ENCODE measurements around the gene ZNF304. TPM values are rescaled to one million over a fixed set of nuclear protein-coding genes. Genes with fewer than 3 reads are reported as not detected.
A peak's percentile ranks its signal among the peaks of the same experiment; 100 is the strongest.
"Not testable (repeated sequence)": the region's sequence is repeated elsewhere in the genome, so short reads cannot be mapped to it uniquely, and the experiment has no call there.

Gene ZNF304
- polyA plus RNA-seq, 3 donors: 0.96 to 2.9 (median 1.0) TPM

- Histone ChIP-seq H3K4me3 (replicated peaks in 1 of 3; ENCODE audit: low read depth in 2 of 3, low read length in 3 of 3) (no peak overlapping the region), H3K79me2 (ENCODE audit: insufficient read depth, low read length) (no peaks in the 10 kb centered on the region), H4K20me1 (ENCODE audit: insufficient read depth, low read length) (no peaks in the 10 kb centered on the region), H3K9me3 (replicated peaks in 1 of 2; ENCODE audit: control insufficient read depth in 1 of 2, insufficient read depth in 1 of 2, low read length in 2 of 2) (peaks cover 63 to 82% of the 10 kb centered on the region in 2 donors), H3K27me3 (ENCODE audit: control insufficient read depth in 2 of 2, insufficient read depth in 2 of 2, low read length in 2 of 2) (no peaks in the 10 kb centered on the region), H3K27ac (ENCODE audit: low read depth in 1 of 2, low read length in 2 of 2) (no peak overlapping the region), H3K9ac (ENCODE audit: insufficient read depth, low read length, poor library complexity, severe bottlenecking) (no peak overlapping the region), H3K4me1 (ENCODE audit: control insufficient read depth in 1 of 2, insufficient read depth in 2 of 2, low read length in 2 of 2) (no peaks in the 10 kb centered on the region), H2AFZ (ENCODE audit: insufficient read depth, low read depth, low read length, poor library complexity, severe bottlenecking) (no peak overlapping the region), H3K36me3 (replicated peaks in 1 of 2; ENCODE audit: control insufficient read depth in 1 of 2, insufficient read depth in 2 of 2, low read length in 2 of 2) (peaks cover 15 to 74% of the 10 kb centered on the region in 2 donors), H3K4me2 (replicated peaks; ENCODE audit: extremely low read depth, low read length, poor library complexity, severe bottlenecking) (no peak overlapping the region)
- Mint-ChIP-seq H3K36me3 (peaks cover 63 to 72% of the 10 kb centered on the region in 2 donors), H3K4me1 (no peaks in the 10 kb centered on the region), H3K4me3 (no peak overlapping the region), H3K27ac (no peak overlapping the region), H3K9me3 (peaks cover 67 to 92% (median 75%) of the 10 kb centered on the region in 7 donors), H3K27me3 (ENCODE audit: low read depth in 3 of 3) (no peaks in the 10 kb centered on the region)
- WGBS (ENCODE audit: insufficient coverage): 96% methylated on average over 6 of the region's 6 CpGs
- DNase-seq: no peak
- intact Hi-C loops (cut with micrococcal nuclease): no loop called here
- no peak for TF ChIP-seq CTCF (IDR thresholded peaks at IDR 0.05)
Measured at GRCh38 chr19:57374179-57374578, 23.1 kb downstream of the ZNF304 start.

GRCh38 chr19:57374647-57375046, 23.6 kb downstream of the ZNF304 start:
- H3K4me3 ChIP-seq (replicated peaks in 1 of 3; ENCODE audit: low read depth in 2 of 3, low read length in 3 of 3); H3K4me1 Mint-ChIP-seq; H3K9ac ChIP-seq (ENCODE audit: insufficient read depth, low read length, poor library complexity, severe bottlenecking); H2AFZ ChIP-seq (ENCODE audit: insufficient read depth, low read depth, low read length, poor library complexity, severe bottlenecking); H3K27me3 ChIP-seq (ENCODE audit: control insufficient read depth in 2 of 2, insufficient read depth in 2 of 2, low read length in 2 of 2); H3K27ac ChIP-seq (ENCODE audit: low read depth in 1 of 2, low read length in 2 of 2); intact Hi-C loops (cut with micrococcal nuclease); H3K4me2 ChIP-seq (replicated peaks; ENCODE audit: extremely low read depth, low read length, poor library complexity, severe bottlenecking); DNase-seq; H3K27me3 Mint-ChIP-seq (ENCODE audit: low read depth in 3 of 3); H3K4me3 Mint-ChIP-seq; H4K20me1 ChIP-seq (ENCODE audit: insufficient read depth, low read length); H3K79me2 ChIP-seq (ENCODE audit: insufficient read depth, low read length); H3K4me1 ChIP-seq (ENCODE audit: control insufficient read depth in 1 of 2, insufficient read depth in 2 of 2, low read length in 2 of 2): not testable (repeated sequence)
- H3K9me3 ChIP-seq (replicated peaks in 1 of 2; ENCODE audit: control insufficient read depth in 1 of 2, insufficient read depth in 1 of 2, low read length in 2 of 2): peaks cover 65 to 86% of the 10 kb centered on the region in 2 donors
- WGBS (ENCODE audit: insufficient coverage): 100% methylated on average over 1 of the region's 2 CpGs
- peaks cover 15 to 74% of the 10 kb centered on the region in 2 donors for H3K36me3 ChIP-seq (replicated peaks in 1 of 2; ENCODE audit: control insufficient read depth in 1 of 2, insufficient read depth in 2 of 2, low read length in 2 of 2)
- Mint-ChIP-seq H3K27ac (peak overlapping the region in 1 of 7 donors; percentile 63), H3K36me3 (peaks cover 63 to 72% of the 10 kb centered on the region in 2 donors), H3K9me3 (peaks cover 71 to 93% (median 76%) of the 10 kb centered on the region in 7 donors)
